Testis (tissue), 3 donors: ENCODE results near the gene TXNRD1. TPM values are rescaled to one million over a fixed set of nuclear protein-coding genes. Genes with fewer than 3 reads are reported as not detected.

Experiments used
- DNase-seq: peaks from one replicate; pipeline ENCODE4 v3.0.0-alpha.2; 2019
- H3K27ac ChIP-seq, 2 donors: fragments of 200-600 bp; sonication (generic); one replicate each; pipeline ENCODE4 v1.5.1; 2019
- H3K27me3 ChIP-seq: fragments of 200-600 bp; sonication (generic); one replicate; pipeline ENCODE4 v1.5.1; 2019
- H3K36me3 ChIP-seq: fragments of 200-600 bp; sonication (generic); one replicate; pipeline ENCODE4 v1.5.1; 2017; ENCODE audit warnings: low read depth; ENCODE audit errors: missing control alignments
- H3K4me1 ChIP-seq: fragments of 200-600 bp; sonication (generic); one replicate; pipeline ENCODE4 v1.5.1; 2019
- H3K4me3 ChIP-seq, 2 donors: fragments of 200-600 bp; sonication (generic); one replicate each; pipeline ENCODE4 v1.5.1; 2017 to 2019
- H3K9me3 ChIP-seq: fragments of 200-600 bp; sonication (generic); one replicate; pipeline ENCODE4 v1.5.1; 2017
- POLR2A ChIP-seq: fragments of 450-650 bp; IDR thresholded peaks from one replicate; pipeline ENCODE4 v1.6.1; 2017; ENCODE audit warnings: antibody characterized with exemption, mild to moderate bottlenecking, moderate library complexity
- WGBS, 2 donors: methylation state at CpG; one replicate each; pipeline ENCODE4 v1.1.5; 2018; 5-methylcytosine and 5-hydroxymethylcytosine counted together
- intact Hi-C: fragments of 100-400 bp; cut with DNase I; formaldehyde crosslinking; loops from one replicate; pipeline ENCODE4 v1.15.1; 2023; ENCODE audit warnings: low total_unique reads
- polyA plus RNA-seq: library from polyadenylated mRNA; stranded (reverse); fragments of 350-450 nt; fragmentation: Illumina TruSeq; extraction: RNeasy Lipid Tissue Mini Kit (QIAGEN cat#74804); gene quantifications from one replicate; pipeline ENCODE4 v1.2.3, GENCODE V29; 2014; ENCODE audit warnings: low read depth, low replicate concordance; ENCODE audit not compliant: insufficient read depth
- total RNA-seq, 2 donors: library from RNA; depleted of rRNA; stranded (reverse); fragments of >200 nt; gene quantifications; one replicate each; pipeline ENCODE4 v1.2.3, GENCODE V29; 2016
- TF ChIP-seq, protein P1 (sequence below), 3 experiments: fragments of 450-650 bp in 2 of 3; fragments of 200-600 bp in 1 of 3; sonication (generic) in 1 of 3; IDR thresholded peaks; one replicate each; pipeline ENCODE4 v1.5.1; 2016 to 2019; ENCODE audit warnings: antibody characterized with exemption in 3 of 3, mild to moderate bottlenecking in 2 of 3, moderate library complexity in 1 of 3

TXNRD1 gene
- total and polyA plus RNA-seq, 3 donors from 2014 or later, result 67.8 to 110 (median 96.2) TPM

DNA sequence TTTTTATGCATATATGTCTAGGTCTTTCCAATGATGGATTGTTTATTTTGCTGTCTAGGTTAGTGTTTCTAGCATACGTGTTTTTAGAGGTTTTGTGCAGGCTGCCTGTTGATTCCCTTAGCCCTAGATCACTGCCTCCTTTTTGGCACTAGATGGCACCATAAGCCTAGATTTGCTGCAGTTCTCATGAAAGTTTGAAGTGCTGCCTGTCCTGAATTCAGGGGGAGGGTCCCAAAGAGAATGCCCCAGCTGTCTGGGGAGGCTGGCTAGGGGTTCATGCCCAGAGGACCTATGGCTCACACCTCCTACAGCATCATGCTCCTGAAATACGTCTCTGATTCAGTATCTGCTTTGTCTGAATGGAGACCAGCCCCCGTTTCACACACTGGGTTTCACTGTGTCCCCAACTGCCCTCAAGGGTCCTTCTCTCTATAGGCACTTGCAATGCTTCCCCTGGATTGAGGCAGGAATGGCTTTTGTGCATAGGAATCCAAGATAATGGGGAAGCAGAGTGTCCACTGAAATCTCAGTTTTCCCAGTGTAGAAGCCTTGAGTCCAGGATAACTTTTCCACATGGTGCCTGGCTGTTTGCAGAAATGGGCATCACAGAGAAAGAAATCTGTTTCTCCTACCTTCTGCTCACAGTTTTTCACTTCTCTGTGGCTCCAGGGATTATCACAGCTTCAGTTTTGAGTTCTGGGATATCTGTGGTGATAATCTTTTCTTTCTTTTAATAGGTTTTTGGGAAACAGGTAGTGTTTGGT lies 14.2 kb upstream of the TXNRD1 start:
- Histone ChIP-seq H3K27me3 (no peaks in the 10 kb centered on the region), H3K36me3 (no peaks in the 10 kb centered on the region), H3K9me3 (no peaks in the 10 kb centered on the region), H3K4me3 (no peak overlapping the region), H3K4me1 (no peaks in the 10 kb centered on the region), H3K27ac (no peak overlapping the region)
- 49 to 51% methylated on average over 3 of the region's 3 CpGs for WGBS, 2 donors
- intact Hi-C loops, result loop anchor here (10.0 kb wide), 1 partner anchor 153 kb away; no protein-coding TSS in a partner anchor
- peak; percentile 52 for DNase-seq
- no peak for TF ChIP-seq POLR2A
- TF ChIP-seq, protein P1, sequence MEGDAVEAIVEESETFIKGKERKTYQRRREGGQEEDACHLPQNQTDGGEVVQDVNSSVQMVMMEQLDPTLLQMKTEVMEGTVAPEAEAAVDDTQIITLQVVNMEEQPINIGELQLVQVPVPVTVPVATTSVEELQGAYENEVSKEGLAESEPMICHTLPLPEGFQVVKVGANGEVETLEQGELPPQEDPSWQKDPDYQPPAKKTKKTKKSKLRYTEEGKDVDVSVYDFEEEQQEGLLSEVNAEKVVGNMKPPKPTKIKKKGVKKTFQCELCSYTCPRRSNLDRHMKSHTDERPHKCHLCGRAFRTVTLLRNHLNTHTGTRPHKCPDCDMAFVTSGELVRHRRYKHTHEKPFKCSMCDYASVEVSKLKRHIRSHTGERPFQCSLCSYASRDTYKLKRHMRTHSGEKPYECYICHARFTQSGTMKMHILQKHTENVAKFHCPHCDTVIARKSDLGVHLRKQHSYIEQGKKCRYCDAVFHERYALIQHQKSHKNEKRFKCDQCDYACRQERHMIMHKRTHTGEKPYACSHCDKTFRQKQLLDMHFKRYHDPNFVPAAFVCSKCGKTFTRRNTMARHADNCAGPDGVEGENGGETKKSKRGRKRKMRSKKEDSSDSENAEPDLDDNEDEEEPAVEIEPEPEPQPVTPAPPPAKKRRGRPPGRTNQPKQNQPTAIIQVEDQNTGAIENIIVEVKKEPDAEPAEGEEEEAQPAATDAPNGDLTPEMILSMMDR (IDR thresholded peaks at IDR 0.05), result peak; percentile 33 to 55 (median 45)

DNA sequence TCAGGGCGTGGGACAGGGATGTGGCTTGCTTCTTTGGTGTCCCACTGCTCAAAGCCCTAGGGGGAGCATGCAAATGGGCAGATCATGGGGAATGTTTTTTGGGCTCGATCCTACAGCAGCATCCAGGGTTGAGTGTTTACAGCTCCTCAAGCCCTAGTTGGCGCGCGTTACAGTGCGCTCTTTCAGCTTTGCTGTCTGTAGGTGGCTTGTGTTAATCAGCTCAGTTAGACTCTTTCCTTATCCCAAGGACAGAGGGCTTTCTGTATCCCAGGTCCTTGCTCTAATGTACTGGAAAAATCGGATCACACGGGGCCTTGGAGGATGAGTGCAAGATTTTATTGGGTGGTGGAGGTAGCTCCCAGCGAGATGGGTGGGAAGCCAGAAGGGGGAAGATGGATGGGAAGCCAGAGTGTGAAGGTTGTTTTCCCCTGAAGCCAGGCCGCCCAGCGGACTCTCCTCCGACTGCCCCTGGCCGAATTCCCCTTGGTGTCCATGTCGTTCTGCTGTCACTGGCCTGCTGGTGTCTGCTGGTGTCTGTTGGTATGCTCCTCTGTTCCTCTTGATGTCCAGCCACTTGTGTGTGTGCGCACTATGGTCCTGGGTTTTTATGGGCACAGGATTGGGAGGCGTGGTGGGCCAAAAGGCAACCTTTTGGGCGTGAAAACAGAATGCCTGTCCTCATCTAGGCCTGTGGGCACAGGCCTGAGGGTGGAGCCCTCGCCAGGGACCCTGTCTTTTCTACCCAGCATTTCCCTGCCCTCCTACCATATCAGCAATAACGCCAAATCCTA lies 10.7 kb upstream of the TXNRD1 start:
- 80 to 86% methylated on average over 19 of the region's 19 CpGs for WGBS, 2 donors
- Histone ChIP-seq H3K36me3 (no peaks in the 10 kb centered on the region), H3K9me3 (no peaks in the 10 kb centered on the region), H3K27me3 (no peaks in the 10 kb centered on the region), H3K4me1 (no peaks in the 10 kb centered on the region), H3K4me3 (no peak overlapping the region), H3K27ac (no peak overlapping the region)
- intact Hi-C loops, result loop anchor here (10.0 kb wide), 1 partner anchor 150 kb away; no protein-coding TSS in a partner anchor
- DNase-seq, result no peak
- no peak for TF ChIP-seq POLR2A
- TF ChIP-seq, protein P1 (IDR thresholded peaks at IDR 0.05), result no peak

DNA sequence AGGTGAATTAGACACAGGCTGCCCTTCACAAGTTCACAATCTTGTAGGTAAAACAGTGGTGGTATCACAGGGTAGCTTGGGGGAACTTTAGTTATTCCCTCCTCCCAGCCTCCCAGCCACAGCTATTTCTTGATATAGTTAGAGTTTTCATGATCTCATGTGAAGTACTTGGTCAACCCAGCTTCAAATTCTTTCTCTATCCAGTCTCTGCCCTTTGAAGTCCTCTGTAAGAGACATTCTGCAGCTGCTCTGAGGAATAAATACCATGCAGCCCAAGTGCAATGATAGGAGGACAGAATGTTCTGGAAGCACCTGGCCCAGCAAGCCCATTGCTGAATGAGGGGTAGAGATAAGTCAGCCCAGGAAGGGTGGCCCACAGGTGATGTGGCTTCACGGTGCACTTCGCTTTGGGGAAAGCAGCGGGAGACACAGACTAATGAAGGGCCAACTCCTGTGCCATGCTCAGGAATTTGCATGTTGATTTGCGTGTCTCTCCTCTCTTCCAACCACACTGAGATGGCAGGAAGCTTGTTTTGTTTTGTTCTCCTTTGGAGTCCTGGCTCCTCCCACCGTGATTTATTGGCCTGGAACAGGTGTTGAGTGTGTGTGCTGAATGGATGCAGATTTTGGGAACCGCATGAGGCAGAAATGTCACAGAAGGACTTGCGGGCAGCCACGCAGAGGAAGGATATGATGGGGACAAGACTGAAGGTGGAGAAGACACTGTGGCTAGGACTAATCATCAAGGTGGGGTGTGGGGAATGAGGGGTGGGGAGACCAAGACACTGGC lies 8.0 kb upstream of the TXNRD1 start:
- Histone ChIP-seq H3K36me3 (no peaks in the 10 kb centered on the region), H3K27ac (no peak overlapping the region), H3K4me1 (no peaks in the 10 kb centered on the region), H3K9me3 (no peaks in the 10 kb centered on the region), H3K4me3 (no peak overlapping the region), H3K27me3 (no peaks in the 10 kb centered on the region)
- TF ChIP-seq, protein P1 (IDR thresholded peaks at IDR 0.05), result no peak
- TF ChIP-seq POLR2A, result no peak
- intact Hi-C loops, result loop anchor here (10.0 kb wide), 1 partner anchor 147 kb away; no protein-coding TSS in a partner anchor
- WGBS, 2 donors, result 88 to 90% methylated on average over 8 of the region's 8 CpGs
- no peak for DNase-seq

DNA sequence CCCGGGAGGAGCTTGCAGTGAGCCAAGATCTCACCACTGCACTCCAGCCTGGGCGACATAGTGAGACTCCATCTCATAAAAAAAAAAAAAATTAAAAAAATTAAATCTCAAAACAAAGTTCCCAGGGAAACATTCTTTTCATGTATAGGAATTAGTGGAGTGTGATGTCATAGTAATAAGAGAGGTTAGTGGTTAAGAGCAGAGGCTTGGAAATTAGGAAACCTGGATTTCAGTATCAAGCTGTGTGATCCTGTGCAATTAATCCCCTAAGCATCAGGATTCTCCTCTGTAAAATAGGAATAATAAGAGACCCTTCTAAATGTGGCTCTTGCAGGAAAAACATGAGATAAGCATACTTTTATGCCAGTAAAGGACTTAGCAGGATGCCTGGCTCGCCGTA lies 3.1 kb upstream of the TXNRD1 start:
- Histone ChIP-seq H3K4me3 (no peak overlapping the region), H3K36me3 (no peaks in the 10 kb centered on the region), H3K9me3 (no peaks in the 10 kb centered on the region), H3K27ac (no peak overlapping the region), H3K4me1 (peaks cover 7% of the 10 kb centered on the region), H3K27me3 (no peaks in the 10 kb centered on the region)
- intact Hi-C loops, result no loop called here
- 85 to 93% methylated on average over 4 of the region's 4 CpGs for WGBS, 2 donors
- TF ChIP-seq POLR2A, result no peak
- TF ChIP-seq, protein P1 (IDR thresholded peaks at IDR 0.05), result no peak
- DNase-seq, result no peak
